SJCRH30 (cell line): ENCODE data around the gene G6PC2. TPM values are rescaled to one million over a fixed set of nuclear protein-coding genes. Genes with fewer than 3 reads are reported as not detected.
"Not testable (repeated sequence)": the region's sequence is repeated elsewhere in the genome, so short reads cannot be mapped to it uniquely, and the experiment has no call there.

Source experiments
- DNase-seq, 2 experiments: peaks; one replicate each; pipeline ENCODE4 v3.0.0-alpha.2; 2015 to 2020
- H3K27ac ChIP-seq: fragments of 250-450 bp; sonication (Bioruptor Pico); 2 replicates; pipeline ENCODE4 v1.5.1; 2020; ENCODE audit warnings: mild to moderate bottlenecking, moderate library complexity
- H3K27me3 ChIP-seq: fragments of 250-450 bp; sonication (Bioruptor Pico); 2 replicates; pipeline ENCODE4 v1.5.1; 2020; ENCODE audit warnings: mild to moderate bottlenecking, moderate library complexity
- H3K36me3 ChIP-seq: fragments of 250-450 bp; sonication (Bioruptor Pico); 2 replicates; pipeline ENCODE4 v1.5.1; 2020; ENCODE audit warnings: mild to moderate bottlenecking, moderate library complexity
- H3K4me1 ChIP-seq: fragments of 250-450 bp; sonication (Bioruptor Pico); 2 replicates; pipeline ENCODE4 v1.5.1; 2020; ENCODE audit warnings: mild to moderate bottlenecking, moderate library complexity
- H3K4me3 ChIP-seq: fragments of 250-450 bp; sonication (Bioruptor Pico); 2 replicates; pipeline ENCODE4 v1.5.1; 2020; ENCODE audit warnings: mild to moderate bottlenecking, moderate library complexity
- H3K9me3 ChIP-seq: fragments of 250-450 bp; sonication (Bioruptor Pico); replicated peaks from 2 replicates; pipeline ENCODE4 v1.5.1; 2020; ENCODE audit warnings: mild to moderate bottlenecking, moderate library complexity
- total RNA-seq: library from RNA; depleted of rRNA; stranded (reverse); fragments of >200 nt; shearing (Covaris generic); gene quantifications from 2 replicates; pipeline ENCODE4 v1.2.3, GENCODE V29; 2014

The G6PC2 gene
- total RNA-seq, 1 experiment from 2014 or later = not detected

GRCh38 chr2:168915441-168916330 is 14.6 kb downstream of the G6PC2 start:
- no peaks in the 10 kb centered on the region for H3K9me3 ChIP-seq
- DNase-seq = peak in 1 of 2 experiments; percentile 32
- H3K36me3 ChIP-seq = no peaks in the 10 kb centered on the region
- H3K27me3 ChIP-seq = no peaks in the 10 kb centered on the region
- no peak overlapping the region for H3K4me3 ChIP-seq
- H3K4me1 ChIP-seq = no peaks in the 10 kb centered on the region
- H3K27ac ChIP-seq = no peak overlapping the region

- H3K36me3 ChIP-seq = no peaks in the 10 kb centered on the region
- H3K4me3 ChIP-seq = no peak overlapping the region
- no peaks in the 10 kb centered on the region for H3K27me3 ChIP-seq
- H3K27ac ChIP-seq = no peak overlapping the region
- DNase-seq = no peak
- no peaks in the 10 kb centered on the region for H3K9me3 ChIP-seq
- H3K4me1 ChIP-seq = no peaks in the 10 kb centered on the region
These were observed 15.2 kb downstream of the G6PC2 start for GRCh38 chr2:168916331-168916675.

GRCh38 chr2:168920504-168921157 is 19.5 kb downstream of the G6PC2 start:
- Histone ChIP-seq H3K4me3 (no peak overlapping the region), H3K4me1 (no peaks in the 10 kb centered on the region), H3K27ac (no peak overlapping the region), H3K27me3 (no peaks in the 10 kb centered on the region), H3K9me3 (no peaks in the 10 kb centered on the region), H3K36me3 (no peaks in the 10 kb centered on the region)
- peak in 1 of 2 experiments; percentile 64 for DNase-seq

- no peak overlapping the region for H3K4me3 ChIP-seq
- H3K27ac ChIP-seq = no peak overlapping the region
- no peak for DNase-seq
- H3K9me3 ChIP-seq = no peaks in the 10 kb centered on the region
- no peaks in the 10 kb centered on the region for H3K4me1 ChIP-seq
- H3K27me3 ChIP-seq = no peaks in the 10 kb centered on the region
- H3K36me3 ChIP-seq = no peaks in the 10 kb centered on the region
These were observed 25.7 kb downstream of the G6PC2 start for GRCh38 chr2:168926621-168927386.

- no peaks in the 10 kb centered on the region for H3K9me3 ChIP-seq
- no peaks in the 10 kb centered on the region for H3K36me3 ChIP-seq
- H3K27me3 ChIP-seq = no peaks in the 10 kb centered on the region
- no peak overlapping the region for H3K27ac ChIP-seq
- H3K4me3 ChIP-seq = no peak overlapping the region
- no peak for DNase-seq
- no peaks in the 10 kb centered on the region for H3K4me1 ChIP-seq
These were observed 27.2 kb downstream of the G6PC2 start for GRCh38 chr2:168928113-168928831.

GRCh38 chr2:168929031-168929430 is 27.9 kb downstream of the G6PC2 start:
- Histone ChIP-seq H3K27ac (no peak overlapping the region), H3K4me1 (no peaks in the 10 kb centered on the region), H3K4me3 (no peak overlapping the region), H3K27me3 (no peaks in the 10 kb centered on the region), H3K9me3 (no peaks in the 10 kb centered on the region), H3K36me3 (no peaks in the 10 kb centered on the region)
- no peak for DNase-seq

GRCh38 chr2:168930242-168930641 is 29.2 kb downstream of the G6PC2 start:
- no peak overlapping the region for H3K4me3 ChIP-seq
- DNase-seq = no peak
- no peak overlapping the region for H3K27ac ChIP-seq
- H3K9me3 ChIP-seq = no peaks in the 10 kb centered on the region
- no peaks in the 10 kb centered on the region for H3K27me3 ChIP-seq
- H3K36me3 ChIP-seq = no peaks in the 10 kb centered on the region
- H3K4me1 ChIP-seq = no peaks in the 10 kb centered on the region

- H3K36me3 ChIP-seq, H3K27me3 ChIP-seq, H3K4me3 ChIP-seq, H3K9me3 ChIP-seq, H3K4me1 ChIP-seq, DNase-seq, H3K27ac ChIP-seq: not testable (repeated sequence)
These were observed 31.1 kb downstream of the G6PC2 start for GRCh38 chr2:168932174-168932573.

- H3K9me3 ChIP-seq = no peaks in the 10 kb centered on the region
- no peaks in the 10 kb centered on the region for H3K4me1 ChIP-seq
- H3K4me3 ChIP-seq = no peak overlapping the region
- H3K36me3 ChIP-seq = no peaks in the 10 kb centered on the region
- no peaks in the 10 kb centered on the region for H3K27me3 ChIP-seq
- H3K27ac ChIP-seq = no peak overlapping the region
- no peak for DNase-seq
These were observed 33.7 kb downstream of the G6PC2 start for GRCh38 chr2:168934826-168935225.

GRCh38 chr2:168935810-168936581 is 34.9 kb downstream of the G6PC2 start:
- Histone ChIP-seq H3K9me3 (no peaks in the 10 kb centered on the region), H3K27ac (no peak overlapping the region), H3K4me3 (no peak overlapping the region), H3K27me3 (no peaks in the 10 kb centered on the region), H3K4me1 (no peaks in the 10 kb centered on the region), H3K36me3 (no peaks in the 10 kb centered on the region)
- no peak for DNase-seq

GRCh38 chr2:168939061-168939460 is 38.0 kb downstream of the G6PC2 start:
- H3K36me3 ChIP-seq = no peaks in the 10 kb centered on the region
- no peak overlapping the region for H3K27ac ChIP-seq
- H3K27me3 ChIP-seq = no peaks in the 10 kb centered on the region
- no peak overlapping the region for H3K4me3 ChIP-seq
- DNase-seq = no peak
- no peaks in the 10 kb centered on the region for H3K4me1 ChIP-seq
- H3K9me3 ChIP-seq = no peaks in the 10 kb centered on the region

- no peak for DNase-seq
- Histone ChIP-seq H3K36me3 (no peaks in the 10 kb centered on the region), H3K27me3 (no peaks in the 10 kb centered on the region)
These were observed 38.8 kb downstream of the G6PC2 start for GRCh38 chr2:168939918-168940317.

GRCh38 chr2:168941297-168941696 is 40.2 kb downstream of the G6PC2 start:
- Histone ChIP-seq H3K27ac (no peak overlapping the region), H3K4me1 (no peaks in the 10 kb centered on the region), H3K36me3 (no peaks in the 10 kb centered on the region), H3K9me3 (no peaks in the 10 kb centered on the region), H3K27me3 (no peaks in the 10 kb centered on the region), H3K4me3 (no peak overlapping the region)
- DNase-seq = no peak

More at GRCh38 chr2:168939918-168940317, 38.8 kb downstream of the G6PC2 start:
- no peaks in the 10 kb centered on the region for H3K9me3 ChIP-seq
- no peak overlapping the region for H3K4me3 ChIP-seq
- no peak overlapping the region for H3K27ac ChIP-seq
- H3K4me1 ChIP-seq = no peaks in the 10 kb centered on the region

- no peak for DNase-seq
- Histone ChIP-seq H3K4me1 (no peaks in the 10 kb centered on the region), H3K4me3 (no peak overlapping the region), H3K27ac (no peak overlapping the region), H3K9me3 (no peaks in the 10 kb centered on the region), H3K36me3 (no peaks in the 10 kb centered on the region), H3K27me3 (no peaks in the 10 kb centered on the region)
These were observed 43.0 kb downstream of the G6PC2 start for GRCh38 chr2:168944065-168944464.
